GM18858 (cell line): ENCODE measurements around the gene MYOCOS.
"Not testable (repeated sequence)": the region's sequence is repeated elsewhere in the genome, so short reads cannot be mapped to it uniquely, and the experiment has no call there.

ENCODE experiments used
- ATAC-seq: cut with Tn5 transposase; IDR thresholded peaks from one replicate; pipeline ENCODE4 v1.9.1; 2021; ENCODE audit not compliant: unreplicated experiment

MYOCOS gene

DNA sequence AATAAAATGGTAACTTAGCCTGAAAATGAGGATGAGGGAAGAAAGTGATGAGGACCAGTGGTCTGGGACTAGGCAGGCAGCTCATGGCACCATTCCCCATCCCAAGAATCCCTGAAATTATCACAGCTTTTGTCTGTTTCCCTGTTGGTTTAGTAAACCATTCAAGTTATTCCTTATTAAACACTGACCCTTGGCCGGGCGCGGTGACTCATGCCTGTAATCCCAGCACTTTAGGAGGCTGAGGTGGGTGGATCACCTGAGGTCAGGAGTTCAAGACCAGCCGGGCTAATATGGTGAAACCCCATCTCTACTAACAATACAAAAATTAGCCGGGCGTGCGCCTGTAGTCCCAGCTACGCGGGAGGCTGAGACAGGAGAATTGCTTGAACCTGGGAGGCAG is 34.2 kb downstream of the MYOCOS start:
- ATAC-seq, result not testable (repeated sequence)

DNA sequence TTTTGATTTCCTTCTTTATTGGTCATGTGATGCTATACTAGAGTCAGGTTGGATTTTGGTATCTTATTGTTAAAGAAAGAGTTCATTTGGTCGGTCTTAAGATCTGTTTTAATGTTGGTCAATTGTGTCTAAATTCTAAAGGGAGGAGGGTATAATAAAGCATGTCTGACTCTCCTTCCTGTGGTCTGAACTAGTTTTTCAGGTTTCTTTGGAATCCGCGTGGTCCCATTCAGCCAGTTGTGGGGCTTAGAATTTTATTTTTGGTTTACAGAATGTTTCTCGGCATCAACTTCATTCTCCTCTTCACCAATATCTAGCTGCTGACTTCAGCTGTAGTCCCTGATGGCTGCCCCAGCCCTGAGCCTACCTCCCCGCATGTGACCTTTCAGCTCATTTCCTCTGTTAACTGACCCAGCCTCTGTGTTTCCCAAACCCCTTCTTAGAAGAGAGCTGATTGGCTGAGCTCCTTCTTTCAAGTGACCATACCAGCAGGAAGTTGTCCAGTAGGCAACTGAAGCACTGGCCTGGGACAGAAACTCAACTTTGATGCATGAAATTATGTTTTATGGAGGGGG is 39.1 kb downstream of the MYOCOS start:
- no peak for ATAC-seq

DNA sequence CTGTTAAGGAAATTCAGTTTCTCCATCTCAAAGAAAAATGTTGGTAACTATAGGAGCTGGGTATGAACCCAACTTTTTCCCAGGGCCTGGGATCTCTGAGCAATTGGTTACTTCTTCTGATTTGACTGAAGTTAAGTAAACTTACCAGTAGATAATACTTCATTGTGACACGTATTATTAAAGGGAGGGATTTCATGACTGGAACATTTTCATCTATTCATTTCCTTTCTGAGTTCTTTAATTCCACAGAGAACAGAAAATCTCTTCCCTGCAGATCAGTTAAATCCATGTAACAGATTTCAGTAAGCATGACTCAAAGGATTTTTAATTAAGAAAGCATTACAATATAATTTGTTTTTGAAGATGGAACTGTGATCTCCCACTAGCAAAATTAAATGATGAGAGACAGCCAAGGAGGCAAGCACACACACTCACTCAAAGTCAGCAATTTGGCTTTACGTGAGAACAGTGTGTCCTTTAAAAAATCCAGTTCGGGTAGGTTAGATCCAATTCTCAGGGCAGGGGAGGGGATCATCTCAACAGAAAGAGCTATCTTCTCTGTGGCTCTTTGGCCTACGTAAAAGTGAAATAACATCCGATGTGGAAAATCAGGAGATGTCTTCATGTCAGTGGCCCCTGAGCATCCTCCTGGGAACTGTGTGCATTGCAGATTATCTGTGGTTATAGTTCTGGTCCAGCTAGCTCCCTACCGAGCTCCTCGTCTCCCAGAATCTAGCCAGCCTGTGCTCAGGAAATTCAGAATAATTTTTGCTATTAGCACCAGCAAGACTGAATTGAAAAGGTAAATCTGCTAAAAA is 41.2 kb downstream of the MYOCOS start:
- no peak for ATAC-seq

DNA sequence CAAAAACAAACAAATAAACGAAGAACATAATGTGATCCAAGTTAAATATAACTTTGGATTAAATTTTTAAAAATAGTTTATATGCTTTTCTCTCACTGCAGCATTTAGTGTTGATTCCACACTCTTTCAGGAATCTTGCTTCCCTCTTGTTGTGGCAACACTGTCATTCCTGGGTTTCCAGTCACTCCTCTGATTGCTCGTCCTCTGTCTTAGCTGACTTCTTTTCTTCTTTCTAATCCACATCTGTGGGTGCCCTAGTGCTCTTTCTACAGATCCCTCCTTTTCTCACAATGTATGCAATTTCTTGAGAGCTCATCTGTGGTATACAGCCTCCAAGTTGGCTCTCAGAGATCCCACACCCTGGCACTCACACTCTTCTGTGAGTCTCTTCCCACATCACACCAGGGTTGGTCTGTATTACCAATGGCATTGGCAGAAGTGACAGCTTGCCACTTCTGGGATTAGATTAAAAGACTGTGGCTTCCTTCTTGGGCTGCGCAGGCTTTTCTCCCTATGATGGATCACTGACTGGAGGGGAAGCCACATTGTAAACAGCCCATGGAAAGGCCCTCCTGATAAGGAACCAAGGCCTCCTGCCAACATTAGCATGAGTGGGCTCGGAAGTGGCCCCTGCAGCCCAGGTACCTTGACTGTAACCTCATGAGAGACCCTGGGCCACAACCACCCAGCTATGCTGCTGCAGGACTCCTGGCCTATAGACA is 42.0 kb downstream of the MYOCOS start:
- no peak for ATAC-seq

DNA sequence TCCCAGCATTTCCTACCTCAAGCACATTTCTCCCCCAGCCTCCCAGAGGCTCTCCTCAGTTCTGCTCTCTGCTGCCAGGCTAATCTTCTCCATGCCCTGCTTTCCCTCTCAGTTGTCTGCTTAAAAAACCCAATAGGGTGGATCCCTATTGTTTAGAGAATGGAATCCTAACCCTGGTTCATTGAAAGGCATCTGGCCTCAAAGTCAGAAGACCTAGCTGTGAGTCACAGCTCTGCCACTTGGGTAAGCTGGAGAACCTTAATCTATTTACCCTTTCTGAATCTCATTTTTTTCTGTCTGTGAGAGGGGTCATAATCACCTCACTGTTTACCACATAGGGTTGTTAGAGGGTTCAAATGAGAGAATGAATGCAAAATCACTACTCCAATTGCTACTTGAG is 42.9 kb downstream of the MYOCOS start:
- ATAC-seq, result no peak

DNA sequence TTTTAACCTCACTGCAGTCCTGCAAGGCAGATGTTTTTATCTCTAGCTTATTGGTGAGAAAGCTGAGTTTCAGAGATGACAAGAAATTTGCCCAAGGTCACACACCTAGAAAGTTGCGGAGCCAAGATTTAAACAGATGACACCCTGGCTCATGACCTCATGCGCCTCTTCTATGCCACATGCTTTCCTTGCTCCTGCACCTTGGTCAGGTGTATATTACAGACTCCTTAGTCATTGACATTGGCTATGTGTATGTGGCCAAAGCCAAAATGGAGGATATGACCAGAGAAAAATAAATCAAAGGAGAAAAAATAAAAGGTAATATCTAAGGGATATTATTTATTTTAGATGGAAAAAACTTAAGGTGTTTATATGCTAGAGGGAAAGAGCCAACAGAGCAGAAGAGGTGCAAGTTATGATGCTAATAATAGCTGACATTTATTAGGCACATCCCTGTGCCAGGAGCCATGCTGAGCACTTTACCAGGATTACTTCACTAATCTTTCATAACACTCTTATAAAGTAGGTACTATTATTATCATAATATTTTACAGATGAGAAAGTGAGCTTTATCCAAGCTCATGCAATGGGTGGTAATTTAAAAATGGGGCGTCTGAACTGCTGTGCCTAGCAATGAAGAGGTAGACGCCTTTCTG is 44.2 kb downstream of the MYOCOS start:
- no peak for ATAC-seq

DNA sequence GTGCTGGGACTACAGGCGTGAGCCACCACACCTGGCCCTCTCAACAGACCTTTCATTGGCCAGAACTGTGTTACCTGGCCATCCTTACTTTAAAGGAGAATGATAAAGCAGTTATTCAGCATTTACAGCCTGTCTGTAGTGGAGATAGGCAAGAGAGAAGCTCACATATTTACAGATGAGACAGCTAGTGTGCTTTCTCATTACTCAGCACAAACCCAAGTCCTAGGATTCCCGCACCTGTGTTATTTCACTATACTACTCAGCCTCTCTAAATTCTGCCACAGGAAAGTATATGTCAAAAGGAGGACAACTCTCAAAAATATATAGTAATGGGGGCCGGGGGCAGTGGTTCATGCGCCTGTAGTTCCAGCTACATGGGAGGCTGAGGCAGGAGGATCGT is 46.3 kb downstream of the MYOCOS start:
- ATAC-seq, result no peak

DNA sequence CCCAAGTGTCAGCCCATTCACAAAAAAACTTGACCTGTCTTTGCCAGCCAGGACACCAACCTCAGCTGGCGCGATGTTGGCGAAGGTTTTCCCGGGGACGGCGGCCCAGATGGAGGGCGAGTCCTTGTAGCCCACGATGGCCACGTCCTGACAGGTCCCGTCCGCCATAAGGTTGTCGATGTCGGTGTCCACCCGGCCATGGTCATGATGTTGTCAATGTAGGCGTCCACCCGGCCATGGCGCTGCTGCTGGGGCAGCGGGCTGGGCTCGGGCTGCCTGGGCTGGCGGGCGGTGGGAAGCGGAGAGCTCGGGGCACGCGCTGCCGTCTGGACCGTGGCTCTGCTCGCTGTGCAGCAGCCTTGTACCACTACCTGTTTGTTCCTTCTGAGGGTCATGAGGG is 48.7 kb downstream of the MYOCOS start:
- ATAC-seq, result no peak

DNA sequence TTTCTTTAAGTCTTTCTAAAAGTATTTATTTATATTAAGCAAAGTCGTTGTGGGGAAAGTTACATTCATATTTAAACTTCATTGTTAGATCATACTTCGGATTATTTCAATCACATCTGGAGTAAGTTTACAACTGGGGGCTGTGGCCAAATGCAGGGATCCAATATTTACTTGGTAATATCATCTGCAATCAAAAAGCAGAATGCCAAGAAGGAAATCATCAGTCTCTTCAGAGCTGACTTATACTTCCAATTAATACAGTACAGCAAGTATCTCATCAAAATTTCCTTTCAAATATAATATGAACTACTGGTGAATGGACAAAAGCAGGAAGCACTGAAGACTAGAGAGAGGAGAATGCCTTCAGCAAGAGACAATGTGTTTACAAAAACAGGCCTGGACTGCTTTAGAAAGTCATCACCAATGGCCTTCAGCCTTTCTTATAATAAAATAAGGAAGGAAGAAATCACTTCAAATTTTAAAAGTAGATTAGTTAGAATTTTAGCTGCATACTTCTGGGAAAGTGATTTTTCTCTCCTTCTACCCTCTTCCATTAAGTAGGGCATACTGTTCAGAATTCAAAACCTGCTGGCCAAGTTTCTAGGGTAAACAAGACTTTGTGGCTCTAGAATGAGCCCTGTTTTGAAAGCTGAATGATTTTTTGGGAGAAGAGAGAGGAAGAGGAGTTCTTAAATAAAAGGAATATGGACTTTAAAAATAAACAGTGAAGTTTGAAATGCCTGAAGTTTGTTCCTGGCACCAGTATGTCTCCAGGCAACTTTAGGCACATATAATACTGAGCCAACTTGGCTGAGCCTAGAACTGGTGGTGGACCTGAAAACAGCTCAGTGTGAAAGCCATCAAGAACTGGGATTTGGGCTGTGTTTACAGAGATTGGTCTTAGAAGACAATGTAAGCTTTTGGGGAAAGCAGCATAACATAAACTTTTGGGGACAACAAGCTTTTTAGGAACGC is 52.7 kb downstream of the MYOCOS start:
- no peak for ATAC-seq
